ENCODE results near the gene PID1.

The PID1 gene

GRCh38 chr2:229313591-229313990, 42.5 kb upstream of the PID1 start:
- Histone ChIP-seq H3K4me3 (ENCODE audit: low read length) (no peak overlapping the region), H4K20me1 (ENCODE audit: insufficient read depth, low read length) (no peaks in the 10 kb centered on the region), H3K27ac (ENCODE audit: low read length) (no peak overlapping the region), H2AFZ (ENCODE audit: low read length) (no peak overlapping the region), H3K4me2 (ENCODE audit: low read depth, low read length) (no peak overlapping the region), H3K9ac (ENCODE audit: low read length) (no peak overlapping the region), H3K9me2 (replicated peaks; ENCODE audit: insufficient read depth, low read length) (no peaks in the 10 kb centered on the region), H3K36me3 (replicated peaks; ENCODE audit: insufficient read depth, low read length) (no peaks in the 10 kb centered on the region), H3K9me3 (replicated peaks; ENCODE audit: insufficient read depth, low read length) (no peaks in the 10 kb centered on the region), H3K27me3 (replicated peaks; ENCODE audit: insufficient read depth, low read length) (no peaks in the 10 kb centered on the region), H3K4me1 (ENCODE audit: low read length) (no peaks in the 10 kb centered on the region), H3F3A (ENCODE audit: insufficient read depth, low read length) (no peaks in the 10 kb centered on the region), H3K79me2 (ENCODE audit: low read length) (no peaks in the 10 kb centered on the region)
- no peak for DNase-seq
- TF ChIP-seq EZH2 (optimal IDR thresholded peaks at IDR 0.05; ENCODE audit: low read depth, low read length) (no peak), EZH2phosphoT487 (IDR thresholded peaks at IDR 0.05; ENCODE audit: low read length) (no peak), CTCF (IDR thresholded peaks at IDR 0.05; ENCODE audit: low read length) (no peak)

GRCh38 chr2:229301237-229301636, 30.1 kb upstream of the PID1 start:
- no peaks in the 10 kb centered on the region for H3F3A ChIP-seq (ENCODE audit: insufficient read depth, low read length)
- H3K9ac ChIP-seq (ENCODE audit: low read length): no peak overlapping the region
- H3K9me2 ChIP-seq (replicated peaks; ENCODE audit: insufficient read depth, low read length): no peaks in the 10 kb centered on the region
- 0 out of 2 replicates have a peak, but pooled peaks cover 4% of the 10 kb centered on the region for H3K4me1 ChIP-seq (ENCODE audit: low read length)
- no peak overlapping the region for H3K27ac ChIP-seq (ENCODE audit: low read length)
- no peaks in the 10 kb centered on the region for H3K27me3 ChIP-seq (replicated peaks; ENCODE audit: insufficient read depth, low read length)
- H3K79me2 ChIP-seq (ENCODE audit: low read length): no peaks in the 10 kb centered on the region
- no peak for TF ChIP-seq EZH2phosphoT487 (IDR thresholded peaks at IDR 0.05; ENCODE audit: low read length)
- TF ChIP-seq EZH2 (optimal IDR thresholded peaks at IDR 0.05; ENCODE audit: low read depth, low read length): no peak
- TF ChIP-seq CTCF (IDR thresholded peaks at IDR 0.05; ENCODE audit: low read length): no peak
- DNase-seq: no peak
- H2AFZ ChIP-seq (ENCODE audit: low read length): no peak overlapping the region
- no peak overlapping the region for H3K4me3 ChIP-seq (ENCODE audit: low read length)
- no peaks in the 10 kb centered on the region for H4K20me1 ChIP-seq (ENCODE audit: insufficient read depth, low read length)
- no peaks in the 10 kb centered on the region for H3K9me3 ChIP-seq (replicated peaks; ENCODE audit: insufficient read depth, low read length)
- no peak overlapping the region for H3K4me2 ChIP-seq (ENCODE audit: low read depth, low read length)
- no peaks in the 10 kb centered on the region for H3K36me3 ChIP-seq (replicated peaks; ENCODE audit: insufficient read depth, low read length)

GRCh38 chr2:229300790-229301189, 29.7 kb upstream of the PID1 start:
- Histone ChIP-seq H3K79me2 (ENCODE audit: low read length) (no peaks in the 10 kb centered on the region), H3F3A (ENCODE audit: insufficient read depth, low read length) (no peaks in the 10 kb centered on the region), H3K9me2 (replicated peaks; ENCODE audit: insufficient read depth, low read length) (no peaks in the 10 kb centered on the region), H3K4me3 (ENCODE audit: low read length) (no peak overlapping the region), H2AFZ (ENCODE audit: low read length) (no peak overlapping the region), H3K36me3 (replicated peaks; ENCODE audit: insufficient read depth, low read length) (no peaks in the 10 kb centered on the region), H3K27ac (ENCODE audit: low read length) (no peak overlapping the region), H4K20me1 (ENCODE audit: insufficient read depth, low read length) (no peaks in the 10 kb centered on the region), H3K9me3 (replicated peaks; ENCODE audit: insufficient read depth, low read length) (no peaks in the 10 kb centered on the region), H3K4me2 (ENCODE audit: low read depth, low read length) (no peak overlapping the region), H3K9ac (ENCODE audit: low read length) (no peak overlapping the region), H3K4me1 (ENCODE audit: low read length) (0 out of 2 replicates have a peak, but pooled peaks cover 4% of the 10 kb centered on the region), H3K27me3 (replicated peaks; ENCODE audit: insufficient read depth, low read length) (no peaks in the 10 kb centered on the region)
- no peak for TF ChIP-seq CTCF (IDR thresholded peaks at IDR 0.05; ENCODE audit: low read length)
- no peak for TF ChIP-seq EZH2 (optimal IDR thresholded peaks at IDR 0.05; ENCODE audit: low read depth, low read length)
- TF ChIP-seq EZH2phosphoT487 (IDR thresholded peaks at IDR 0.05; ENCODE audit: low read length): no peak
- DNase-seq: no peak
